Kidney (tissue), 2 donors: ENCODE data around the gene SLC30A5. TPM values are rescaled to one million over a fixed set of nuclear protein-coding genes. Genes with fewer than 3 reads are reported as not detected.

ENCODE experiments used
- polyA plus RNA-seq: library from polyadenylated mRNA; stranded (reverse); fragments of 350-450 nt; fragmentation: Illumina TruSeq; extraction: RNeasy Lipid Tissue Mini Kit (QIAGEN cat#74804); gene quantifications from one replicate; pipeline ENCODE4 v1.2.3, GENCODE V29; 2014; ENCODE audit warnings: low read depth, low replicate concordance; ENCODE audit not compliant: insufficient read depth
- total RNA-seq: library from RNA; stranded (reverse); fragmentation: NEBNext Ultra II Directional; extraction: Animal tissue kit (Norgen Biotek cat#: 25700); gene quantifications from one replicate; pipeline ENCODE4 v1.2.1, GENCODE V29; 2021
- donor health status: DM: yes; HTN: yes; CAD: no.

Gene SLC30A5
- total and polyA plus RNA-seq, 2 donors from 2014 or later = 36.1 to 53.3 TPM

Other genes with a start within 250 kb of the SLC30A5 start
- gene CCNB1, start 73.1 kb downstream of the SLC30A5 start, total RNA-seq = 5.9 TPM
- gene CCNB1, start 73.1 kb downstream of the SLC30A5 start, polyA plus RNA-seq = 5.1 TPM
- gene CENPH, start 95.6 kb downstream of the SLC30A5 start, total RNA-seq = 3.1 TPM
- gene CENPH, start 95.6 kb downstream of the SLC30A5 start, polyA plus RNA-seq = 1.5 TPM
- 22.7 TPM for gene CDK7, start 140.9 kb downstream of the SLC30A5 start, total RNA-seq
- gene CDK7, start 140.9 kb downstream of the SLC30A5 start, polyA plus RNA-seq = 29.4 TPM
- 10.6 TPM for gene CCDC125, start 238.8 kb downstream of the SLC30A5 start, total RNA-seq
- gene CCDC125, start 238.8 kb downstream of the SLC30A5 start, polyA plus RNA-seq = 4.5 TPM